Fibroblast of villous mesenchyme (primary cell): Measurements from ENCODE around the gene UNC5C. TPM values are rescaled to one million over a fixed set of nuclear protein-coding genes. Genes with fewer than 3 reads are reported as not detected.

ENCODE experiments used
- DNase-seq: peaks from one replicate; pipeline ENCODE4 v3.0.0-alpha.2; 2010; ENCODE audit warnings: low read depth
- H3K4me3 ChIP-seq: 2 replicates; pipeline ENCODE4 v1.5.1; 2011; ENCODE audit warnings: low read depth, mild to moderate bottlenecking, low read length
- total RNA-seq: library from RNA; depleted of rRNA; stranded (reverse); fragments of >200 nt; gene quantifications from 2 replicates; pipeline ENCODE4 v1.2.3, GENCODE V29; 2012
- TF ChIP-seq, protein P1 (sequence below): IDR thresholded peaks from 2 replicates; pipeline ENCODE4 v1.5.1; 2012; ENCODE audit warnings: low read depth, mild to moderate bottlenecking, low read length; ENCODE audit not compliant: insufficient read depth

UNC5C gene
- total RNA-seq, 1 donor = 0.43 TPM

GRCh38 chr4:95381843-95382580 is 166.8 kb downstream of the UNC5C start:
- no peak overlapping the region for H3K4me3 ChIP-seq
- no peak for DNase-seq
- TF ChIP-seq, protein P1, sequence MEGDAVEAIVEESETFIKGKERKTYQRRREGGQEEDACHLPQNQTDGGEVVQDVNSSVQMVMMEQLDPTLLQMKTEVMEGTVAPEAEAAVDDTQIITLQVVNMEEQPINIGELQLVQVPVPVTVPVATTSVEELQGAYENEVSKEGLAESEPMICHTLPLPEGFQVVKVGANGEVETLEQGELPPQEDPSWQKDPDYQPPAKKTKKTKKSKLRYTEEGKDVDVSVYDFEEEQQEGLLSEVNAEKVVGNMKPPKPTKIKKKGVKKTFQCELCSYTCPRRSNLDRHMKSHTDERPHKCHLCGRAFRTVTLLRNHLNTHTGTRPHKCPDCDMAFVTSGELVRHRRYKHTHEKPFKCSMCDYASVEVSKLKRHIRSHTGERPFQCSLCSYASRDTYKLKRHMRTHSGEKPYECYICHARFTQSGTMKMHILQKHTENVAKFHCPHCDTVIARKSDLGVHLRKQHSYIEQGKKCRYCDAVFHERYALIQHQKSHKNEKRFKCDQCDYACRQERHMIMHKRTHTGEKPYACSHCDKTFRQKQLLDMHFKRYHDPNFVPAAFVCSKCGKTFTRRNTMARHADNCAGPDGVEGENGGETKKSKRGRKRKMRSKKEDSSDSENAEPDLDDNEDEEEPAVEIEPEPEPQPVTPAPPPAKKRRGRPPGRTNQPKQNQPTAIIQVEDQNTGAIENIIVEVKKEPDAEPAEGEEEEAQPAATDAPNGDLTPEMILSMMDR = no peak

DNA sequence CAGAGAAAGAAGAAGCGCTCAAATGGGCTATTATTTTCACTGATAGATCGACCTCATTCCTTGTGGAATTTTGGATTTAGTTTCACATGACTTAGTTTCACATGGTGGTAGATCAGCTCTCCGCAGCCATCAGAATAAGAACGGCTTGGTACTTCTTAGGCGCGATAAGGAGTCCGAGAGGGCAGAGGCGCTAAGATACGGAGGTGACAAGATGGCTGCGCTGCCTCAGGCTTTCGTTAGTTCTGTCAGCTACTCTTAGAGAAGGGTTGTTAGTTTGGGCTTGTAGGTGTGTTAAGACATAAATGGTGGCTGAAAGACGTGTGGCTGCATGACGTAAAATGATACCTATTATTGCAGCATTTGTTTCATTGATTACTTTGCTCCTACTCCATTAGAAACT is 169.1 kb downstream of the UNC5C start:
- DNase-seq = no peak
- TF ChIP-seq, protein P1 = no peak
- H3K4me3 ChIP-seq = no peak overlapping the region

- no peak overlapping the region for H3K4me3 ChIP-seq
- DNase-seq = no peak
- TF ChIP-seq, protein P1 = no peak
These were observed 171.3 kb downstream of the UNC5C start for GRCh38 chr4:95377366-95377900.

- no peak for DNase-seq
- no peak overlapping the region for H3K4me3 ChIP-seq
- TF ChIP-seq, protein P1 = no peak
These were observed 177.1 kb downstream of the UNC5C start for GRCh38 chr4:95371476-95372224.

DNA sequence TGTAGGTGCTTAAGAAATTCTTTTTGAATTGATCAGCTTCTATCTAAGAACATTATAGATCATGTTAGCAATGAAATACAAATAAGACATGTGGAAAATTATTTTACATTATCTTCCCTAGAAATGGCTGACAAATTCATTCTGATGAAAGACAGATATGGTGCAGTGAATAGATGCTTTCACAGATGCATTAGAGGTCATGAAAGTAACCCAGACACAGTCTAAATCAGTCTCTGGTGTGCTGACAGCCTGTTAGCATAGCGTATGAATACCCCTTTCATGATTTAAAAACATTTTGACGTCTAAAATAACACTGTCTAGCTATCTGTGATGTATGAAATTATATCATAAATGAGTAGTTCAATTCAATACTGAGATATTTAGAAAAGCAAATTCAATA is 180.9 kb downstream of the UNC5C start:
- TF ChIP-seq, protein P1 = no peak
- DNase-seq = no peak
- no peak overlapping the region for H3K4me3 ChIP-seq

DNA sequence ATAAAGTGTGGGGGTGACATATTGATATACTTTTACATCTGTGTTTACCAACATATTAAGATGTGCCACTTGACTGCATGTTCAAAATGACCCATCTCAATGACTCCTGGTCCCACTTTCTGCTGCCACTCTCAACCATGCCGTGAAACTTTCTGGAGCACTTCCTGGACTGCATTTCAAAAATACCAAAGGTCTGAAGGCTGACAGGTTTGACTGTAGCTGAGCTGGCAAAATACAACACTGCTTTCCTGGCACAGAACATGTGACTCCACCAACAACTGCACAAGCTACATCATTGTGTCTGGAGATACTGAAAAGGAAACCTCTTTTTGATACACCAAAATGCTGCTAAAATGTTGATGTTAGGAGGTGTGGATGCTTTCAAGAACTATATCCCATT is 184.8 kb downstream of the UNC5C start:
- TF ChIP-seq, protein P1 = no peak
- DNase-seq = no peak
- no peak overlapping the region for H3K4me3 ChIP-seq
